Thoracic aorta (tissue), 2 donors: ENCODE measurements around the gene NBL1. TPM values are rescaled to one million over a fixed set of nuclear protein-coding genes. Genes with fewer than 3 reads are reported as not detected.

ENCODE experiments used
- ATAC-seq: fragments of 150-250 bp; one replicate; pipeline ENCODE4 v1.8.0; 2017; ENCODE audit warnings: low read depth; ENCODE audit not compliant: insufficient number of reproducible peaks, low FRiP score
- DNase-seq: peaks from one replicate; pipeline ENCODE4 v3.0.0-alpha.2; 2020; ENCODE audit warnings: low spot score
- H3K27ac ChIP-seq, 2 donors: fragments of 200-600 bp; sonication (generic); 1 replicate in 1 of 2; 2 replicates in 1 of 2; pipeline ENCODE4 v1.5.1; 2016; ENCODE audit warnings: mild to moderate bottlenecking in 2 of 2, moderate library complexity in 2 of 2
- H3K27me3 ChIP-seq: fragments of 200-600 bp; sonication (generic); replicated peaks from 2 replicates; pipeline ENCODE4 v1.6.0; 2016; ENCODE audit warnings: mild to moderate bottlenecking; ENCODE audit not compliant: insufficient read depth
- H3K36me3 ChIP-seq: fragments of 200-600 bp; sonication (generic); one replicate; pipeline ENCODE4 v1.5.1; 2016
- H3K4me1 ChIP-seq, 2 donors: fragments of 200-600 bp; sonication (generic); 1 replicate in 1 of 2; 2 replicates in 1 of 2; pipeline versions ENCODE4 v1.5.1 to v1.6.0; 2016; ENCODE audit warnings: low read depth in 2 of 2, mild to moderate bottlenecking in 1 of 2; ENCODE audit not compliant: control insufficient read depth in 1 of 2
- H3K4me3 ChIP-seq: fragments of 200-600 bp; sonication (generic); 2 replicates; pipeline ENCODE4 v1.5.1; 2016; ENCODE audit warnings: mild to moderate bottlenecking
- H3K9me3 ChIP-seq: fragments of 200-600 bp; sonication (generic); 2 replicates; pipeline ENCODE4 v1.5.1; 2016
- CTCF ChIP-seq: fragments of 200-600 bp; sonication (generic); IDR thresholded peaks from one replicate; pipeline ENCODE4 v1.5.1; 2019; ENCODE audit warnings: antibody characterized with exemption
- total RNA-seq, 2 donors: library from RNA; depleted of rRNA; stranded (reverse); fragments of >200 nt; gene quantifications; one replicate each; pipeline versions ENCODE4 v1.1.0 to v1.2.3, GENCODE V29; 2016

Gene NBL1
- total RNA-seq, 2 donors from 2014 or later = 77.0 to 82.0 TPM

GRCh38 chr1:19687414-19687813, 43.3 kb downstream of the NBL1 start:
- Histone ChIP-seq H3K36me3 (peaks cover 30% of the 10 kb centered on the region), H3K27me3 (no peaks in the 10 kb centered on the region), H3K4me1 (no peaks in the 10 kb centered on the region), H3K4me3 (no peak overlapping the region), H3K9me3 (no peaks in the 10 kb centered on the region), H3K27ac (no peak overlapping the region)
- ATAC-seq (no peak), DNase-seq (no peak)
- TF ChIP-seq CTCF = no peak

- peaks cover 22% of the 10 kb centered on the region for H3K36me3 ChIP-seq
- DNase-seq (no peak), ATAC-seq (no peak)
- no peaks in the 10 kb centered on the region for H3K9me3 ChIP-seq
- no peaks in the 10 kb centered on the region for H3K4me1 ChIP-seq
- no peaks in the 10 kb centered on the region for H3K27me3 ChIP-seq
- no peak overlapping the region for H3K4me3 ChIP-seq
- TF ChIP-seq CTCF = no peak
- H3K27ac ChIP-seq = no peak overlapping the region
Observed at GRCh38 chr1:19688041-19688842, 44.1 kb downstream of the NBL1 start.

GRCh38 chr1:19689085-19689757, 45.1 kb downstream of the NBL1 start:
- H3K4me3 ChIP-seq = no peak overlapping the region
- peaks cover 24% of the 10 kb centered on the region for H3K36me3 ChIP-seq
- TF ChIP-seq CTCF = no peak
- ATAC-seq (no peak), DNase-seq (no peak)
- H3K27me3 ChIP-seq = no peaks in the 10 kb centered on the region
- no peaks in the 10 kb centered on the region for H3K4me1 ChIP-seq
- no peaks in the 10 kb centered on the region for H3K9me3 ChIP-seq
- H3K27ac ChIP-seq = no peak overlapping the region

GRCh38 chr1:19689856-19690255, 45.7 kb downstream of the NBL1 start:
- Histone ChIP-seq H3K36me3 (peaks cover 22% of the 10 kb centered on the region), H3K4me1 (no peaks in the 10 kb centered on the region), H3K27ac (no peak overlapping the region), H3K27me3 (no peaks in the 10 kb centered on the region), H3K4me3 (no peak overlapping the region), H3K9me3 (no peaks in the 10 kb centered on the region)
- DNase-seq (no peak), ATAC-seq (no peak)
- TF ChIP-seq CTCF = no peak

GRCh38 chr1:19690342-19690741, 46.2 kb downstream of the NBL1 start:
- DNase-seq (no peak), ATAC-seq (no peak)
- Histone ChIP-seq H3K27me3 (no peaks in the 10 kb centered on the region), H3K27ac (no peak overlapping the region), H3K36me3 (peaks cover 19% of the 10 kb centered on the region), H3K4me1 (no peaks in the 10 kb centered on the region), H3K9me3 (no peaks in the 10 kb centered on the region), H3K4me3 (no peak overlapping the region)
- no peak for TF ChIP-seq CTCF
